Thyroid gland (tissue), 4 donors: ENCODE data around the gene DNAH9.

Experiments
- POLR2A ChIP-seq, 2 donors: fragments of 450-650 bp; IDR thresholded peaks; one replicate each; pipeline ENCODE4 v1.6.1; 2017; ENCODE audit warnings: antibody characterized with exemption in 2 of 2, mild to moderate bottlenecking in 2 of 2, moderate library complexity in 1 of 2
- TF ChIP-seq, protein P1 (sequence below), 6 experiments: fragments of 200-600 bp in 3 of 6; fragments of 450-650 bp in 3 of 6; sonication (generic) in 3 of 6; IDR thresholded peaks; one replicate each; pipeline ENCODE4 v1.5.1; 2016 to 2019; ENCODE audit warnings: antibody characterized with exemption in 6 of 6, mild to moderate bottlenecking in 2 of 6, inconsistent platforms in 1 of 6, moderate library complexity in 1 of 6

- TF ChIP-seq POLR2A (IDR thresholded peaks at IDR 0.05): no peak
- TF ChIP-seq, protein P1, sequence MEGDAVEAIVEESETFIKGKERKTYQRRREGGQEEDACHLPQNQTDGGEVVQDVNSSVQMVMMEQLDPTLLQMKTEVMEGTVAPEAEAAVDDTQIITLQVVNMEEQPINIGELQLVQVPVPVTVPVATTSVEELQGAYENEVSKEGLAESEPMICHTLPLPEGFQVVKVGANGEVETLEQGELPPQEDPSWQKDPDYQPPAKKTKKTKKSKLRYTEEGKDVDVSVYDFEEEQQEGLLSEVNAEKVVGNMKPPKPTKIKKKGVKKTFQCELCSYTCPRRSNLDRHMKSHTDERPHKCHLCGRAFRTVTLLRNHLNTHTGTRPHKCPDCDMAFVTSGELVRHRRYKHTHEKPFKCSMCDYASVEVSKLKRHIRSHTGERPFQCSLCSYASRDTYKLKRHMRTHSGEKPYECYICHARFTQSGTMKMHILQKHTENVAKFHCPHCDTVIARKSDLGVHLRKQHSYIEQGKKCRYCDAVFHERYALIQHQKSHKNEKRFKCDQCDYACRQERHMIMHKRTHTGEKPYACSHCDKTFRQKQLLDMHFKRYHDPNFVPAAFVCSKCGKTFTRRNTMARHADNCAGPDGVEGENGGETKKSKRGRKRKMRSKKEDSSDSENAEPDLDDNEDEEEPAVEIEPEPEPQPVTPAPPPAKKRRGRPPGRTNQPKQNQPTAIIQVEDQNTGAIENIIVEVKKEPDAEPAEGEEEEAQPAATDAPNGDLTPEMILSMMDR (IDR thresholded peaks at IDR 0.05): no peak
Observed at GRCh38 chr17:11551442-11551841, 46.8 kb upstream of the DNAH9 start.
